GM19043 (cell line): ENCODE measurements around the gene PAX2.

Experiments used
- ATAC-seq: cut with Tn5 transposase; IDR thresholded peaks from one replicate; pipeline ENCODE4 v1.9.1; 2021; ENCODE audit warnings: low read depth; ENCODE audit not compliant: unreplicated experiment

The PAX2 gene

GRCh38 chr10:100749309-100750217 is 4.2 kb downstream of the PAX2 start:
- ATAC-seq = no peak

GRCh38 chr10:100750291-100751210 is 5.2 kb downstream of the PAX2 start:
- no peak for ATAC-seq

- ATAC-seq = no peak
Measured at GRCh38 chr10:100751211-100751933, 6.0 kb downstream of the PAX2 start.

- ATAC-seq = no peak
Measured at GRCh38 chr10:100755821-100756220, 10.4 kb downstream of the PAX2 start.

GRCh38 chr10:100759331-100759730 is 13.9 kb downstream of the PAX2 start:
- ATAC-seq = no peak

GRCh38 chr10:100760726-100761125 is 15.3 kb downstream of the PAX2 start:
- no peak for ATAC-seq

GRCh38 chr10:100761191-100761590 is 15.8 kb downstream of the PAX2 start:
- ATAC-seq = no peak

- no peak for ATAC-seq
Measured at GRCh38 chr10:100763043-100763747, 17.8 kb downstream of the PAX2 start.

- no peak for ATAC-seq
Measured at GRCh38 chr10:100766693-100767421, 21.5 kb downstream of the PAX2 start.

- ATAC-seq = no peak
Measured at GRCh38 chr10:100767422-100767775, 22.0 kb downstream of the PAX2 start.

GRCh38 chr10:100769481-100769880 is 24.1 kb downstream of the PAX2 start:
- no peak for ATAC-seq

- ATAC-seq = no peak
Measured at GRCh38 chr10:100773646-100774045, 28.3 kb downstream of the PAX2 start.

- ATAC-seq = no peak
Measured at GRCh38 chr10:100774223-100774622, 28.8 kb downstream of the PAX2 start.

GRCh38 chr10:100774876-100775275 is 29.5 kb downstream of the PAX2 start:
- no peak for ATAC-seq

- no peak for ATAC-seq
Measured at GRCh38 chr10:100775386-100775785, 30.0 kb downstream of the PAX2 start.

GRCh38 chr10:100775871-100776270 is 30.5 kb downstream of the PAX2 start:
- no peak for ATAC-seq

- ATAC-seq = no peak
Measured at GRCh38 chr10:100776671-100777070, 31.3 kb downstream of the PAX2 start.

GRCh38 chr10:100779329-100779728 is 33.9 kb downstream of the PAX2 start:
- ATAC-seq = no peak

- no peak for ATAC-seq
Measured at GRCh38 chr10:100780324-100780723, 34.9 kb downstream of the PAX2 start.
